HG03066 (cell line): ENCODE measurements around the gene NXN.
"Not testable (repeated sequence)": the region's sequence is repeated elsewhere in the genome, so short reads cannot be mapped to it uniquely, and the experiment has no call there.

Experiments used
- ATAC-seq: cut with Tn5 transposase; IDR thresholded peaks from one replicate; pipeline ENCODE4 v1.9.1; 2021; ENCODE audit warnings: low read depth; ENCODE audit not compliant: unreplicated experiment

The NXN gene

DNA sequence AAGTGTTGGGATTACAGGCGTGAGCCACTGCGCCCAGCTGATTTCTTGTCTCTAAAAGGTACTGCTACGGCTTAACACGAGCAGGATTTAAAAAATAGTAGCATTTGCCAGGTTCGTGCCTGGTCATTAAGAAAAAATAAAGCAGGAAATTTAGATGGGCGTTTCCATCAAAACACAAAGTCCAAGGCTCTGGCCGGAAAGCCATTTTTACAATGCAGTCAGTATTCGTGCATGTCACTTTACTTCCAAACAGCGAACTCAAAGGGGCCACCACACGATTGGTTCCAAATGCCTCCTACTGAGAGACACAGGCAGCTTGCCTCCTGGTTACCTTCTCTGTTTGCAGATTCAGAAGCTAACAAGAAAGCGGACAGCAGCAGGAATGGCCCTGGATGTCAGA, 131.2 kb downstream of the NXN start:
- ATAC-seq = no peak

DNA sequence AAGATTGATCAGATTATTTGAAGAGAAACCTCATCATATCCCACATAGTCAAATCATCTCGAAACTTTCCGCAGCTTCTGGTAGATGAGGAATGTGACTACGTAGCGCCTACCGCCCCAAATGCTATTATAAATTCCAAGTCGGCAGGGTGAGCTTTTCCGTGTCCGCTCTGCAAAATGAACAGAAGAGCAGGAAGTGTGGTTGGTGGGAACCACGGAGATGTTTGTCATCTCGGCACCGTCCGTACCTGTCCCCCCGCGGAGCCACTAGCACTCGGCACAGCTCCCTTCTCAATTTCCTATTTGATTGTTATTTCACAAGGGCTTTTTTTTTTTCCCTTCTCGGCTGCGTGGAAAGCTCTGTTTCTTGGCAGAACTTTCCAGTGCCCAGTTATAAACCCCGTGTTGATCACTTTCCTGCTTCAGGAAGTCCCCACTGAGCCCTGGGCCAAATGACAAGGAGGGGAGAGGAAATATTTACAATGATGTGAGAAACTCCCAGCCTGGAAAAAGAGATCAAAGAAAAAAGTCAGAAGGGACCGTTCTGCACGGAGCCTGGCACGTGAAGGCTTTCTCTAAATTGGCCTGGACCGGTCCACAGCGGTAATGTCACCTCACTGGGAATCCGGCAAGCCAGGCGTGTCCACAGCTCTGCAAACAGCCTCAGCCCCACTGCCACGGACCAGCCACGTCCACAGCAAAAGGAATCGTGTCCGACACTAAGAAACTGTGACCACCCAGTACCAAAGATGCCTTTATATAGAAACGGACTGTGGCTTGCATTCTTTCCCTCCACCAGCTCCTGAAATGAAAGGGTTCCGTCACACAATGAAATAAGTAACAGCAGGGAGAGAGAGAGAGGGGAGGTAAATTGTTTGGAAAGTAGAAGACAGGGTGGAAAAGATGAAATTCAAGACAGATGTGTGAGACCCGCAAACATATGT, 132.4 kb downstream of the NXN start:
- no peak for ATAC-seq

DNA sequence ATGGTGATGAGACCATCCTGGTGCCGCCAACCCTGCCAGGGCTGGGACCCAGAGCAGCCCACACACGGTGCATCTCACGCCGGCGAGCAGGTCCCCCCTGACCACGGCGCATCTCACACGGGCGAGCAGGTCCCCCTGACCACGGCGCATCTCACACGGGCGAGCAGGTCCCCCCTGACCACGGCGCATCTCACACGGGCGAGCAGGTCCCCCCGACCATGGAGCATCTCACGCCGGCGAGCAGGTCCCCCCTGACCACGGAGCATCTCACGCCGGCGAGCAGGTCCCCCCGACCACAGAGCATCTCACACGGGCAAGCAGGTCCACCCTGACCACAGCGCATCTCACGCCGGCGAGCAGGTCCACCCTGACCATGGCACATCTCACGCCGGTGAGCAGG, 138.3 kb downstream of the NXN start:
- ATAC-seq = no peak

DNA sequence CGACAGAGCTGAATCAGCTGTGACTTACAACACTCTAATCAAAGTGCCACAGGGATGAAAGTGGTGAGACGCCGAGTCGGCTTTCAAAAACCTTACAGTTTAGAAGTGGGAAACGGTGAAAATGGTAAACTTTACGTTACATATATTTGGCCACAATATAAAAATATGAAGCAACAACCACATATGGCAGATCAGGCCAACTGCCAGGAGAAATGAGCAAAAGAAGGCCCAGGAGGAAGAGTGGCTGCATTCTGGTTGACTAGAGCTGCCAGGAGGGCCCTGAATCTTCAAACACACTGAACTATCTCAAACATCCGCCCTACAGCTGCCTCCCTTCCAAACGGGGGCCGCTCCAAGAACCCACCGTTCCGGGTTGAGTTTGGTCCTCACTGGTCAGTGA, 141.1 kb downstream of the NXN start:
- no peak for ATAC-seq

DNA sequence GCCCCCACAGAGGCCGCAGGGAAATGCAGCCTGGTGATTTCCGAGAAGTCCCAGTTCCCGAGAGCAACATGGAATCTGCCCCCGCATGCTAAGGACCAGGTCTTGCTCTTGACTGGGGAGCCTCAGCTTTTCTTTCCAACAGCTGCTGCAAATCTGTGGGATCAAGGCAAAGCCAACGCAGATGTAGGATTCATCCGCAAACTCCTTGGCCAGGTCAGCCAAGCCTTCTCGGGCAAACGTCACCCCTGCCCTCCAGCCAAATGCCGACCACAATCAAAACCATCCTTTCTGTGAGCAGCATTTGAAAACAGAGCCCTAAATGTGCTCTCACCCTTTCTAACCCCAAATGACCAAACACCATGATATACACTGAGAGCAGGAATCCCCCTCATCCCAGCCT, 143.4 kb downstream of the NXN start:
- no peak for ATAC-seq

DNA sequence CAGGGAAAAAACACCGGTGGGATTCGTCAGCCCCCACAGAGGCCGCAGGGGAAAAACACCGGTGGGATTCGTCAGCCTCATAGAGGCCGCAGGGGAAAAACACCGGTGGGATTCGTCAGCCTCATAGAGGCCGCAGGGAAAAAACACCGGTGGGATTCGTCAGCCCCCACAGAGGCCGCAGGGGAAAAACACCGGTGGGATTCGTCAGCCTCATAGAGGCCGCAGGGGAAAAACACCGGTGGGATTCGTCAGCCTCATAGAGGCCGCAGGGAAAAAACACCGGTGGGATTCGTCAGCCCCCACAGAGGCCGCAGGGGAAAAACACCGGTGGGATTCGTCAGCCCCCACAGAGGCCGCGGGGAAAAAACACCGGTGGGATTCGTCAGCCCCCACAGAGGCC, 143.9 kb downstream of the NXN start:
- ATAC-seq = not testable (repeated sequence)

DNA sequence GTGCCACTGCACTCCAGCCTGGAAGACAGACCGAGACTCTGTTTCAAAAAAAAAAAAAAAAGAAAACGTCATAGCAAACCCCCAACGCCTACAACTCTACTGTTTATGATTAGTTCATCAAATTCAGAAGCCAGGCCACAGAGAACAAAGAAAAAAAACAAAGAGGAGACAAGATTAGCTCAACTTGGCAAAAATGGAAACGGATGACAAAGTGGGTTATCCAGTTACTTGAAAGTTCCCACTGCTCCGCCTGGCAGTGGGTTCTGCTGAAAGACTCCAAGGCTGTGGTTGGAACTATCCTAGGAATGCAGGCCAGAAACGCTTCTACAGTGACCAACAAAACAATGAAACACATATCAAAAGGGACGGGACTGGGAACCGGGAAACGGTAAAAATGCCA, 144.3 kb downstream of the NXN start:
- no peak for ATAC-seq

DNA sequence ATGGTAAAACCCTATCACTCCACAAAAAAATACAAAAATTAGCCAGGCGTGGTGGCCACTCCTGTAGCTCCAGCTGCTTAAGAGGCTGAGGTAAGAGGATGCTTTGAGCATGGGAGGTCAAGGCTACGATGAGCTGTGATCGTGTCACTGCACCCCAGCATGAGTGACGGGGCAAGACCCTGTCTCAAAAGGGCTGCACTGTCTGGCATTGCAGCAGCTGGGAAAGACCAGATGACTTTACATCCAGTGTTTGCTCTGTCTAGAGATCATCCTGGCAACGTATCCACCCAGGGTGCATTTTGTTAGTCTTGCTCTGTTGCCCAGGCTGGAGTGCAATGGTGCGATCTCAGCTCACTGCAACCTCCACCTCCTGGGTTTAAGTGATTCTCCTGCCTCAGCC, 145.4 kb downstream of the NXN start:
- ATAC-seq = no peak

DNA sequence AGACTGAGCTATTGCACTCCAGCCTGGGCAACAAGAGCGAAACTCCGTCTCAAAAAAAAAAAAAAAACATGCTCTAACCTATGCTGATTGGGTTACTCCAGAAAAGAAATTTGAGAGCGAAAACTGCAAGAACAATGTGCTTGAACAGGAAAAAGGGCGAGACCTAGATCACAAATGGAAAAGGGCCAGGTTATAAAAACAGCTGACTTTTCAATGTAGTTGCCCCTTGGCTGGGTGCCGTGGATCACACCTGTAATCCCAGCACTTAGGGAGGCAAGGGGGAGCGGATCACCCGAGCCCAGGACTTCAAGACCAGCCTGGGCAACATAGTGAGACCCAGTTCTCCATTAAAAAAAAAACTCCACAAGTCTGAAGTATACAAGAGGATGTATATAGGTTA, 148.6 kb downstream of the NXN start:
- no peak for ATAC-seq

DNA sequence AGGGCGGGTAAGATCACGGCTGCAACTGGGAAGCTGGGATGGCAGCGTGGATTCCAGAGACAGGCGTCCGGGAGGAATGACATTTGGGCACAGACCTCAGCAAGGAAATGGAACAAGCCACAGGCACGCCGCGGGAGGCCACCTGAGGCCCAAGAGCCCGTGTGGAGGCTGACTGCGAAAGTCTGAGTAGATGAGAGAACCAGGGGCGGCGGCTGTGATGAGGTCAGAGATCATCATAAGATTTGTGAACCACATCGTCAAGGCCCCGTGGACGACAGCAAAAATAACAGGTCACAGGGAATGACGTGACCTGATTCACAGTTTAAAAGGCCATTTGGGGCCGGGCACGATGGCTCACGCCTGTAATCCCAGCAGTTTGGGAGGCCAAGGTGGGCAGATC, 149.2 kb downstream of the NXN start:
- no peak for ATAC-seq

DNA sequence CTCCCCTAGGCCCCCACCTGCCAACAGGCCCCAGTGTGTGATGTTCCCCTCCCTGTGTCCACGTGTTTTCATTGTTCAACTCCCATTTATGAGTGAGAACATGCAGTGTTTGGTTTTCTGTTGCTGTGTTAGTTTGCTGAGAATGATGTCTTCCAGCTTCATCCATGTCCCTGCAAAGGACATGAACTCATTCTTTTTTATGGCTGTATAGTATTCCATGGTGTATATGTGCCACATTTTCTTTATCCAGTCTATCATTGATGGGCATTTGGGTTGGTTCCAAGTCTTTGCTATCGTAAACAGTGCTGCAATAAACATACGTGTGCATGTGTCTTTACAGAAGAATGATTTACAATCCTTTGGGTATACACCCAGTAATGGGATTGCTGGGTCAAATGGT, 150.0 kb downstream of the NXN start:
- ATAC-seq = not testable (repeated sequence)

DNA sequence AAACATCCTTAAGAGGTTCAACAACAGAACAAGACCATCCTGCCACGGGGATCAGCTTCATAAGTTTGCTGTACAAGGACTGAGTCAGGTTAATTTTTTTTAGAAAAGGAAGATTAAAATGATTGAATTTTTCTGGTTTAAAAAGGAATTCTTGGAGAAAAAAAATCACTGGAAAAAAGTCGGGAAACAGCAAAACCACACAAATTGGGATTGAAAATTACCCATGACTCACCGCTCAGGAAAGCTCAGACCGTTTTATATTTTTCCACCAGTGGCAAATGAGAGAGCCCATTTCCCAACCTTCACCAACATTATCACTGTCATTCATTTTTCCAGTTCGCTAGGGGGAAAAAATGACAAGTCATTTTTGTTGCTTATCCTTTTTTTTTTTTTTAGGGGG, 150.8 kb downstream of the NXN start:
- no peak for ATAC-seq

DNA sequence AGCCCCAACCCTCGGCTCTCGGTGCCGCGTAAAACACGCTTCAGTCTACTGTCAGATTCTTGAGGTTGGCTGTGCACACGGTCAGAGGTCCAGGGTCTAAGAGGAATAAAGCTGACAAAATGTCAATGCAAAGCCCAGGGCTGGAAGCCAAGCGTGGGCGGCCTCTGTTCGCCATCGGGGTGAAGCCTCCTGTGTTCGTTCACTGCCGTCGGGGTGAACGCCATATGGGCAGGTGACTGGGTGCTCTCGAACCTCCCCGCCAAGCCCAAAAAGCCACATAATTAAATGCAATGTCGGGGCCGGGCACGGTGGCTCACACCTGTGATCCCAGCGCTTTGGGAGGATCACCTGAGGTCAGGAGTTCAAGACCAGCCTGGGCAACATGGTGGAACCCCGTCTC, 152.8 kb downstream of the NXN start:
- no peak for ATAC-seq

DNA sequence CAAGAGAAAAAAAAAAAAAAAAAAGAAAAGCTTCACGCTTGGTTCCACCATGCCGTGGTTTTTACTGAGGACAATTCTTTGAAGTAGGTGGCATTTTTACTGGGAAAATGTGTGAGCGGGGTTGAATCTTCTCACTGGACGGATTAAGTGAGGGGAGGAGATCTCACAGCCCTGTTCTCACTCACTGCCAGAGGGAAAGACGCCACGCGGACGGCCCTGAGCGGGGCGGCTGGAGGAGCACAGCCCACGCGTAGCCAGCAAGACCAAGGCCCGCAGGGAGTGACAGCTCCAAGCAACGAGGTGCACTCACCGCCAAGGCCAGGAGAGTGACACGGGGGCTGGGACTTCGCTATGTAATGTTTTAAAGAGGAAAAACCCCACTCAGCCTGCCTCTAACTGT, 154.4 kb downstream of the NXN start:
- ATAC-seq = no peak

DNA sequence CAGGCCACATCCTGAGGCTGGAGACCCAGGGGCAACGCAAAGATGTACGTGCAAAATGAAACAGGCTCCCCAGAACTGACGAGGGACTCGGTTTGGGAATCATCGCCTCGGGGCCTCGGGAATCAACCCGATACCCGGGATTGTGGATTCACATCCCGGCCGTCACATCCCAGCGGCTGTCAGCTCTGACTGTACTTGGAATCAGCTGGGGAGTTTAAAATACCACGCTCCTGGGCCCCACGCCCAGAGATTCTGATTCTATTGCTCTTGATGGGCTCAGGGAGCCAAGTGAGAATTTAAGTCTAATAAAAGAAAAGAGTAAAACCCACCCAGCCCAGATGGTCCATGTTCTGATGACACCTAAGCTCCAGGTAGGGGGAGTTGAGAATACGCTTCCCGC, 155.2 kb downstream of the NXN start:
- ATAC-seq = no peak

DNA sequence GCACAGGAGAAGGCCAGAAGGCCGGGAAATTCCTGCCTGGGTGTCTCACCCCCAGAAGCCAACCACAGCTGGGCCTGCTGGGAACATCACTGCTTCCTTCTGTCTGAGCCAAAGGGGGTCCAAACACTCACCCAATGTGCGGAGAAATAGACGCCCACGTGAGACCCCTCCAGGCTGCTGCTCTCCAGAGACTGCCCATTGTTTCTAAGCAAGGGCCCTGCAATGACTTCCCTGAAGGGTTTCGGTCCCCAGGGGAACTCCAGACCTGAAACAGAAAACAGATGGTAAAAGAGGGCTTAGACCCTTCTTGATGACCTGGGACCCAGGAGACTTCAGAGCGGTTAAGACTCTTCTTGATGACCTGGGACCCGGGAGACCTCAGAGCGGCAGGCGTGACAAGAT, 156.1 kb downstream of the NXN start:
- ATAC-seq = no peak

DNA sequence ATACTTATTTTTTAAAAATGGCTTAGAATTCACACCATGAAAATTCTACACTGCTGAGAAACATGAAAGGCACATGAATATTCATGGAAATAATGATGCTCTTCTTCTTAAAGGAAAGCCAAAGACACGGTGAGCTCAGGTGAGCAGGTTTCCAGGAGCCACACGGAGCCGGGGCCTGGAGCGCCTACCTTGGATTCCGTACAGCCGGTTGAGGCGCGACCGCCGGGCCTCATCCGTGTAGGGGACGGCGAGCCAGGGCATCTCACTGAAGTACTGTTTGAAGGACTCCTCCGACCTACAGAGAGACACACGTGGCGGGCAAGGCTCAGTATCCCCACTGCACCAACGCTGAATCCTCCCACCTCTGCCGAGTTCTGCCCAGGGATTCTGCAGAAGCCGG, 160.3 kb downstream of the NXN start:
- ATAC-seq = no peak

DNA sequence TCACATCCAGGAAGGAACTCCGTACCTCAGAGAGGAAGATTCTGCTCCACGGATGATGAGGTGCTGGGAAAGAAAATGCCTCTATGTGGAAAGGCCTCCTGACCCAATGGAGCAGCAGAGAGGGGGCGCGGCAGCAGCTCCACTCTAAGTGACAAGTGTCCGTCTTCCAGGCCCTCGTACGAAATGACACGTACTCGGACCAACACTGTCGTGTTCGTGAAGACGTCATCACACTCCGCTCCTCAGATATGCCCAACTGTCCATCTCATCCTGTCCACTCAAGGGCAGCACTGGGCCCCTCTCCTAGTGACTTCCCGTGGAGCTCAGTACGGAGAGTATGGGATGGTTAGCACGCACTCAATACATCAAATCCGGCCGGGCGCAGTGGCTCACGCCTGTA, 165.2 kb downstream of the NXN start:
- no peak for ATAC-seq

DNA sequence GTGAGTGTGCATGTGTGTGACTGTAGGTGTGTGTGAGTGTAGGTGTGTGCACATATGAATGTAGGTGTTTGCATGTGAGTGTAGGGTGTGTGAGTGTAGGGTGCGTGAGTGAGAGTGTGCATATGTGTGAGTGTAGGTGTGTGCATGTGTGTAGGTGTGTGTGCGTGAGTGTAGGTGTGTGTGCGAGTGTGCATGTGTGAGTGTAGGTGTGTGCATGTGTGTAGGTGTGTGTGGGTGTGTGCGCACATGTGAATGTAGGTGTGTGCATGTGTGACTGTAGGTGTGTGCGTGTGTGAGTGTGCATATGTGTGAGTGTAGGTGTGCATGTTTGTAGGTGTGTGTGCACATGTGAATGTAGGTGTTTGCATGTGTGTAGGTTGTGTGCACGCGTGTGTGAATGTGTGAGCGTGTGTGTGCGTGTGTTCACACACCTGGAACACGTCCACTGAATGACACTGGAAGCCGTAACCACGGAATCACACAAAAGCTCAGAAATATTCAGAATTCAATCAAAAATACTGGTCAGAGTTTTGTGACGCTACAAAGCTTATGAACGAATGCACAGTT, 166.9 kb downstream of the NXN start:
- no peak for ATAC-seq

DNA sequence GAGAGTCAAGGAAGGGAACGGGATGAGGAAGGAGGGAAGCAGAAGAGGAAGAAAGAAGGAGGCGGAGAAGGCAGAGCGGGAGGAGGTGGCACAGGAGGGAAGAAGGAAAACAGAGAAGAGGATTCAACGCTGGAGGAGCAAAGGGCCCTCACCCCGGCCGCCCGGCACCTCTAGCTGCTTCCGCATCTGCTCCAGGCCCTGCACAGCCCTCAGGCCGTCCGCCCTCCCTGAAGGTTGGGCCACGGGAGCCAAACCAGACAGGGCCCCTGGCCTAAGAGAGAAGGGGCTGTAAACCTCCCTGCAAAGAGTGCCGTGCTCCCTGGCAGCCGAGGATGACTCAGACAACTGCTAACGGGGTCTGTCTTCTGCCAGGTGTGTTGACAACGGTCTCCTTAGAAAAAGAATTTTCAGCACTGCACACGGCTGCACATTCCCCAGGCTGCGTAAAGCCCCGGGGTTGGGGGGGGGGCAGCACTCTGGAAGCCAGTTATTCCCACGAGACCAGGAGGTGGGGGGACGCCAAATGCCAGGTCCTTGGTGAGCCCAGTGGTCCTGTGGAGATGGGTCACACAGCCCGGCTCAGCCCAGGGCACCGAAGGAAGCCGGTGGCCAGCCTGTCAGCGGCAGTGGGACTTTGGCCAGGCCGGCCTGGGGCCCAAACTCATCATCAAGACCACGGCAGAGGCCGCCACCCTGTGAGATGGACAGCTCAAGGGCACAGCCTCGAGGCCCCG, 168.4 kb downstream of the NXN start:
- ATAC-seq = no peak

DNA sequence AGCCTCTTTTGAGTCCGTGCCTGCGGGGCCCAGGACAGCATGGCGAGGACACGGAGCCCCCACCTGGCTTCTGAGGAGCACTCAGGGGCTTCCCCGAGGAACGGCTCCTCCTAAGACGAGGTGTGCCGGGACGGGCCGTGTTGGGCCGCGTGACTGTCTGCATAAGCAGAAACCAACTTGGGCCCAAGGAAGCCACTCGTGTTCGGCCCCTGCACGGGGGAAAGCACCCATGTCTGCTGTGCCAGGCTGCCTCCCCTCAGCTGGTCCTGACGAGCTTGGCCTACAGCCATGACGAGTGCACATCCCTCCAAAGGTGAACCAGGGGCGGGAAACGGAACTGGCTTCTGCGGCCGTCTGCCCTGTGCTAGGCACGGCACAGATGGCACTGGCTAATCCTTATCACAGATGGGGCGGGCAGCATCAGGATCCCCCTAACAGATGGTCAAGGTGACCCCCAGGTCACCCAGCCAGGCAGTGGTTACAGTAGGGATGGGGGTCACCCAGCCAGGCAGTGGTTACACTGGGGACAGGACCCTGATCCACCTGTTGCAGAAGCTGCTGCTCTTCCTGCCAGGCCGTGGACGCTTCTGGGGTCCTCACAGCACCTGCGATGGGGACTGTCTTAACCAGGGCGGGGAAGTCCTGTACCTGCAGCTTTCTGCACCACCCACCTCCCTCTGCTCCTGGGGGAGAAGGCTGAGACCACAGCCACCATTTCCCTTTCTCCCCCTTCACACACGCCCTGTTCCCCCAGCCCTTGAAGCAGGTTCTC, 171.9 kb downstream of the NXN start:
- ATAC-seq = no peak
